RWPE1 (cell line): ENCODE results near the gene SLIT3.
A peak's percentile ranks its signal among the peaks of the same experiment; 100 is the strongest.
"Not testable (repeated sequence)": the region's sequence is repeated elsewhere in the genome, so short reads cannot be mapped to it uniquely, and the experiment has no call there.

Experiments used
- CTCF ChIA-PET: fragments of 350-600 bp; sonication (Branson Sonifier 250); formaldehyde crosslinking; extraction: SDS; loops from one replicate; lab custom pipeline; 2021; lab: Yijun Ruan, JAX
- POLR2A ChIA-PET: fragments of 400-600 bp; formaldehyde crosslinking; extraction: SDS; loops from one replicate; lab custom pipeline; 2020; ENCODE audit warnings: antibody characterized with exemption; ENCODE audit not compliant: low non-redundant PET; lab: Yijun Ruan, JAX
- DNase-seq: peaks from one replicate; pipeline ENCODE4 v3.0.0; 2012; ENCODE audit warnings: low spot score
- H3K27ac ChIP-seq: fragments of 450-650 bp; 2 replicates; pipeline ENCODE4 v1.5.1; 2017
- TF ChIP-seq, protein P1 (sequence below): fragments of 450-650 bp; conservative IDR thresholded peaks from 2 replicates; pipeline ENCODE4 v1.5.1; 2017; ENCODE audit warnings: low read depth, mild to moderate bottlenecking

Gene SLIT3

GRCh38 chr5:169112016-169112415 lies 188.9 kb downstream of the SLIT3 start:
- TF ChIP-seq, protein P1, sequence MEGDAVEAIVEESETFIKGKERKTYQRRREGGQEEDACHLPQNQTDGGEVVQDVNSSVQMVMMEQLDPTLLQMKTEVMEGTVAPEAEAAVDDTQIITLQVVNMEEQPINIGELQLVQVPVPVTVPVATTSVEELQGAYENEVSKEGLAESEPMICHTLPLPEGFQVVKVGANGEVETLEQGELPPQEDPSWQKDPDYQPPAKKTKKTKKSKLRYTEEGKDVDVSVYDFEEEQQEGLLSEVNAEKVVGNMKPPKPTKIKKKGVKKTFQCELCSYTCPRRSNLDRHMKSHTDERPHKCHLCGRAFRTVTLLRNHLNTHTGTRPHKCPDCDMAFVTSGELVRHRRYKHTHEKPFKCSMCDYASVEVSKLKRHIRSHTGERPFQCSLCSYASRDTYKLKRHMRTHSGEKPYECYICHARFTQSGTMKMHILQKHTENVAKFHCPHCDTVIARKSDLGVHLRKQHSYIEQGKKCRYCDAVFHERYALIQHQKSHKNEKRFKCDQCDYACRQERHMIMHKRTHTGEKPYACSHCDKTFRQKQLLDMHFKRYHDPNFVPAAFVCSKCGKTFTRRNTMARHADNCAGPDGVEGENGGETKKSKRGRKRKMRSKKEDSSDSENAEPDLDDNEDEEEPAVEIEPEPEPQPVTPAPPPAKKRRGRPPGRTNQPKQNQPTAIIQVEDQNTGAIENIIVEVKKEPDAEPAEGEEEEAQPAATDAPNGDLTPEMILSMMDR: no peak
- DNase-seq: no peak
- H3K27ac ChIP-seq: no peak overlapping the region
- POLR2A ChIA-PET: no interaction called here
- CTCF ChIA-PET: no interaction called here

DNA sequence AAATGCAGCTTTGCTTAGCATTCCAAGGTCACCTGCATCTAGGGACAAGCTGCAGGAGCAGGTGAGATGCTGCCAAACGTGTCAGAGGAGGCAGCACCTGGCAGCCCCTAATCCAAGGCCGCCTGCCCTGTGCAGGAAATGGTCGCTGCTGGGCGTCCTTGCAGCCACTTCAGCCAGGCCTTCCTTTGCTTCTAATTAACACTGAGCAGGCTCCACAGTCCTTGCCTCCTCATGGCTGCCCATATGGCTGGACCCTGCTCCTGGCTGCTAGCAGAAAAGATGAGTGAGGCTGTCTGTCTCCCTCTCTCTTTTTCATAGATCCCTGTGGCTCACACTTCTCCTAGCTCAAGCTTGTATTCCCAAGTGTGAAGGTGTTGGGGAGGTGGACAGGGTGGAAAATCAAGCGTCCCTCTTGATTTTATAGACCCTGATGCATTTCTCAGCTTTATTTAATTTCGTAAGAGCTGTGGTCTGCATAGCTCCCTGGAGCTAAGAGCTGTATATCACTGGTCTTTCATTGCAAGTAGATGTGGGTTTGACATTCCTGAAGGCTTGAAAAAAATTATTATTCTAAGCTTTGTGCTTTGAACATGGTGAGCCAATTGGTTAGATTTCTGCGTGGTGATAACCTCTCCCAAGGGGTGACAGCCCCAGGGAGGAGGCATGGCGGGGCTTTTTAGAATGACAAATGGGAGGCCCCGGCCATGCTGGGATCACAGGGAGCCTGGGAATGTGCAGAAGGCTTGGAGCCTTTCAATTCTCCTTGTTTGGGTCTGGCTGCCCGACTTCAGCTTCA lies 193.8 kb downstream of the SLIT3 start:
- no peak overlapping the region for H3K27ac ChIP-seq
- ChIA-PET CTCF (no interaction called here), POLR2A (no interaction called here)
- no peak for DNase-seq
- TF ChIP-seq, protein P1: no peak

GRCh38 chr5:169105582-169105981 lies 195.4 kb downstream of the SLIT3 start:
- CTCF ChIA-PET: interaction anchor here (0.7 kb wide), 1 partner anchor 115 kb away, joined by 4 read pairs; no protein-coding TSS in a partner anchor
- DNase-seq, H3K27ac ChIP-seq, POLR2A ChIA-PET: not testable (repeated sequence)

GRCh38 chr5:169104937-169105494 lies 195.9 kb downstream of the SLIT3 start:
- DNase-seq: no peak
- TF ChIP-seq, protein P1: no peak

GRCh38 chr5:169103586-169104181 lies 197.3 kb downstream of the SLIT3 start:
- CTCF ChIA-PET: no interaction called here

More at GRCh38 chr5:169104937-169105494, 195.9 kb downstream of the SLIT3 start:
- ChIA-PET POLR2A (no interaction called here), CTCF (no interaction called here)
- no peak overlapping the region for H3K27ac ChIP-seq

DNA sequence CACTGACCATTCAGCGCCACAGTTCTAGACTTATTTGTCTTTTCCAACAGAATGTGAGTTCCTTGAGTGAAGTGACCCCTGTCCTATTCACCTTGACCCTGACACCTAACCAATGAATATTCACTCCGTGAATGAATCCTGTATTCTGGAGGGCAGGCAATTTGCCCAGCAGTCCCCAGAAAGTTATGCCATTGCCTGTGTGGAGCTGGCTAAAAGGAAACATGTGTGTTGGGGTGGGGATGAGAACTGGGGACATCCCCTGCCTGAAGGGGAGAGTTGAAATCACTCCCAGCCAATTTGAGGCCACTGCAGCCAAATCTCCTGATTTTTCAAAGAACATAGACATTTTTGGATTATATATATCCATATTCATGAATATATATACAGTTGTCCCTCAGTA lies 199.0 kb downstream of the SLIT3 start:
- CTCF ChIA-PET: interaction anchor here (1.6 kb wide), 1 partner anchor 73 kb away, joined by 4 read pairs; no protein-coding TSS in a partner anchor
- DNase-seq: no peak
- H3K27ac ChIP-seq: no peak overlapping the region
- POLR2A ChIA-PET: no interaction called here
- TF ChIP-seq, protein P1: no peak

More at GRCh38 chr5:169103586-169104181, 197.3 kb downstream of the SLIT3 start:
- TF ChIP-seq, protein P1: no peak
- POLR2A ChIA-PET: no interaction called here
- H3K27ac ChIP-seq: peak overlapping the region; percentile 33
- DNase-seq: no peak
